H1 (cell line): ENCODE data around the gene TNP2. TPM values are rescaled to one million over a fixed set of nuclear protein-coding genes. Genes with fewer than 3 reads are reported as not detected.

Experiments
- CTCF ChIA-PET: fragments of 300-600 bp; sonication (Branson Sonifier 250); formaldehyde crosslinking; loops from one replicate; lab custom pipeline; 2021; ENCODE audit not compliant: partially characterized antibody; lab: Charles Lee
- POLR2A ChIA-PET: fragments of 300-600 bp; sonication (Branson Sonifier 250); formaldehyde crosslinking; loops from one replicate; lab custom pipeline; 2021; ENCODE audit warnings: inconsistent platforms; ENCODE audit not compliant: partially characterized antibody; lab: Charles Lee
- DNase-seq, 2 experiments: peaks; one replicate each; pipeline versions ENCODE4 v3.0.0 to v3.0.0-alpha.2; 2010 to 2022; ENCODE audit warnings: low spot score in 2 of 2, low read depth in 1 of 2, mixed read lengths in 1 of 2
- FAIRE-seq: peaks from 2 replicates; lab custom pipeline; 2011; peaks lifted over from hg19 to GRCh38; lab: Jason Lieb, UNC
- H2AFZ ChIP-seq: 2 replicates; pipeline ENCODE4 v1.8.1; 2012; ENCODE audit warnings: low read length, inconsistent platforms
- H2AK5ac ChIP-seq: 2 replicates; pipeline ENCODE4 v1.6.1; 2013; ENCODE audit warnings: low read depth, low read length
- H2BK120ac ChIP-seq: replicated peaks from 2 replicates; pipeline ENCODE3; 2013; ENCODE audit warnings: low read depth, low read length, inconsistent platforms
- H2BK12ac ChIP-seq: 2 replicates; pipeline ENCODE4 v1.6.1; 2013; ENCODE audit warnings: low read depth, low read length
- H2BK15ac ChIP-seq: 2 replicates; pipeline ENCODE4 v1.6.1; 2013; ENCODE audit warnings: low read length
- H2BK20ac ChIP-seq: 2 replicates; pipeline ENCODE4 v1.6.1; 2013; ENCODE audit warnings: low read length
- H2BK5ac ChIP-seq: 2 replicates; pipeline ENCODE4 v1.6.1; 2013; ENCODE audit warnings: low read depth, low read length
- H3K14ac ChIP-seq: 2 replicates; pipeline ENCODE4 v1.6.1; 2013; ENCODE audit warnings: inconsistent platforms; ENCODE audit not compliant: insufficient read length
- H3K18ac ChIP-seq: 2 replicates; pipeline ENCODE4 v1.6.1; 2013; ENCODE audit warnings: low read length; ENCODE audit errors: extremely low read depth
- H3K23ac ChIP-seq: 2 replicates; pipeline ENCODE4 v1.6.1; 2013; ENCODE audit warnings: inconsistent platforms; ENCODE audit not compliant: insufficient read length
- H3K23me2 ChIP-seq: 2 replicates; pipeline ENCODE4 v1.6.1; 2013; ENCODE audit warnings: low read depth, low read length
- H3K27ac ChIP-seq: 2 replicates; pipeline ENCODE4 v1.6.1; 2011; ENCODE audit warnings: low read depth, low read length, inconsistent platforms
- H3K27me3 ChIP-seq, 4 experiments: replicated peaks in 1 of 4; 1 replicate in 1 of 4; 2 replicates in 3 of 4; pipeline versions ENCODE4 v1.6.1 to v1.8.1; 2011 to 2013; ENCODE audit warnings: low read length in 3 of 4, mild to moderate bottlenecking in 3 of 4, inconsistent platforms in 2 of 4, mixed read lengths in 2 of 4, moderate library complexity in 1 of 4; ENCODE audit not compliant: control insufficient read depth in 3 of 4, insufficient read depth in 3 of 4; ENCODE audit errors: extremely low read depth in 1 of 4
- H3K36me3 ChIP-seq, 4 experiments: 2 replicates each; pipeline versions ENCODE4 v1.6.1 to v1.8.1; 2011 to 2013; ENCODE audit warnings: mild to moderate bottlenecking in 4 of 4, low read length in 3 of 4, moderate library complexity in 2 of 4, control low read depth in 1 of 4, inconsistent platforms in 1 of 4; ENCODE audit not compliant: insufficient read depth in 4 of 4, control insufficient read depth in 2 of 4
- H3K4ac ChIP-seq: replicated peaks from 2 replicates; pipeline ENCODE3; 2013; ENCODE audit warnings: low read length, low read depth, mixed read lengths, inconsistent platforms; ENCODE audit not compliant: insufficient read length
- H3K4me1 ChIP-seq, 4 experiments: replicated peaks in 1 of 4; 1 replicate in 1 of 4; 2 replicates in 3 of 4; pipeline versions ENCODE4 v1.6.1 to v1.8.1; 2011 to 2013; ENCODE audit warnings: low read length in 3 of 4, inconsistent platforms in 2 of 4, mixed read lengths in 1 of 4; ENCODE audit not compliant: insufficient read depth in 4 of 4, control insufficient read depth in 3 of 4
- H3K4me2 ChIP-seq, 2 experiments: 2 replicates each; pipeline versions ENCODE4 v1.6.1 to v1.8.1; 2011 to 2013; ENCODE audit warnings: low read depth in 2 of 2, low read length in 2 of 2, control low read depth in 1 of 2, inconsistent platforms in 1 of 2, mild to moderate bottlenecking in 1 of 2; ENCODE audit not compliant: insufficient read depth in 1 of 2
- H3K4me3 ChIP-seq, 4 experiments: fragments of 200-600, 300-600 bp in 1 of 4; sonication (generic), shearing (Covaris generic), sonication (Bioruptor Twin) in 1 of 4; 2 replicates each; pipeline versions ENCODE4 v1.5.1 to v1.8.1; 2011 to 2016; ENCODE audit warnings: low read length in 4 of 4, low read depth in 3 of 4, control low read depth in 2 of 4, inconsistent platforms in 2 of 4, mild to moderate bottlenecking in 2 of 4, mixed read lengths in 1 of 4, moderate library complexity in 1 of 4; ENCODE audit not compliant: insufficient read depth in 2 of 4; ENCODE audit errors: extremely low read depth in 1 of 4
- H3K56ac ChIP-seq: replicated peaks from 2 replicates; pipeline ENCODE3; 2013; ENCODE audit warnings: low read depth, mild to moderate bottlenecking, mixed read lengths, low read length, inconsistent platforms; ENCODE audit not compliant: insufficient read length
- H3K79me1 ChIP-seq: 2 replicates; pipeline ENCODE4 v1.6.1; 2013; ENCODE audit warnings: low read depth, low read length, control low read depth
- H3K79me2 ChIP-seq, 2 experiments: 2 replicates each; pipeline versions ENCODE4 v1.6.1 to v1.8.1; 2012 to 2013; ENCODE audit warnings: low read length in 2 of 2, mild to moderate bottlenecking in 2 of 2, inconsistent platforms in 1 of 2; ENCODE audit not compliant: insufficient read depth in 2 of 2, control insufficient read depth in 1 of 2
- H3K9ac ChIP-seq, 4 experiments: replicated peaks in 1 of 4; 1 replicate in 1 of 4; 2 replicates in 3 of 4; pipeline versions ENCODE4 v1.6.1 to v1.8.1; 2011 to 2013; ENCODE audit warnings: low read depth in 3 of 4, low read length in 3 of 4, control low read depth in 2 of 4, mild to moderate bottlenecking in 2 of 4, moderate library complexity in 2 of 4, inconsistent platforms in 1 of 4; ENCODE audit errors: extremely low read depth in 1 of 4
- H3K9me3 ChIP-seq, 2 experiments: 2 replicates each; pipeline versions ENCODE4 v1.6.1 to v1.8.1; 2012 to 2013; ENCODE audit warnings: mild to moderate bottlenecking in 2 of 2, moderate library complexity in 2 of 2, control low read depth in 1 of 2, inconsistent platforms in 1 of 2, low read depth in 1 of 2, low read length in 1 of 2, mixed read lengths in 1 of 2; ENCODE audit not compliant: insufficient read depth in 2 of 2
- H4K20me1 ChIP-seq, 2 experiments: replicated peaks in 1 of 2; 2 replicates each; pipeline versions ENCODE3 to v1.8.1; 2011 to 2013; ENCODE audit warnings: inconsistent platforms in 2 of 2, low read length in 2 of 2, mild to moderate bottlenecking in 1 of 2; ENCODE audit not compliant: insufficient read depth in 2 of 2, control insufficient read depth in 1 of 2
- H4K5ac ChIP-seq: 2 replicates; pipeline ENCODE4 v1.6.1; 2013; ENCODE audit warnings: low read length, low read depth, mixed read lengths, inconsistent platforms; ENCODE audit not compliant: insufficient read length
- H4K8ac ChIP-seq: 2 replicates; pipeline ENCODE4 v1.8.0; 2013; ENCODE audit warnings: mild to moderate bottlenecking, moderate library complexity, low read length, inconsistent platforms; ENCODE audit not compliant: insufficient read depth; ENCODE audit errors: extremely low read depth
- H4K91ac ChIP-seq: replicated peaks from 2 replicates; pipeline ENCODE3; 2013; ENCODE audit warnings: low read length, mixed read lengths, inconsistent platforms; ENCODE audit not compliant: insufficient read length
- CHD1 ChIP-seq: IDR thresholded peaks from 2 replicates; pipeline ENCODE4 v1.6.1; 2012; ENCODE audit warnings: low read depth, low read length, improper control_type of control experiment
- HDAC2 ChIP-seq, 2 experiments: fragments of 300-600 bp in 1 of 2; sonication (generic) in 1 of 2; IDR thresholded peaks; 2 replicates each; pipeline ENCODE4 v1.6.1; 2011 to 2012; ENCODE audit warnings: low read depth in 2 of 2, low read length in 2 of 2, mild to moderate bottlenecking in 2 of 2, moderate library complexity in 2 of 2, borderline replicate concordance in 1 of 2, inconsistent platforms in 1 of 2
- JUN ChIP-seq: IDR thresholded peaks from 2 replicates; pipeline ENCODE4 v1.6.1; 2011; ENCODE audit warnings: low read depth, mild to moderate bottlenecking, improper control_type of control experiment, low read length
- KDM4A ChIP-seq: IDR thresholded peaks from one replicate; pipeline ENCODE4 v1.7.1; 2012; ENCODE audit warnings: low read depth, mild to moderate bottlenecking, moderate library complexity, low read length, inconsistent platforms; ENCODE audit not compliant: severe bottlenecking
- SIN3A ChIP-seq, 2 experiments: IDR thresholded peaks in 1 of 2; conservative IDR thresholded peaks in 1 of 2; 2 replicates each; pipeline ENCODE4 v1.6.1; 2011 to 2012; ENCODE audit warnings: low read length in 2 of 2, improper control_type of control experiment in 1 of 2, low read depth in 1 of 2, mild to moderate bottlenecking in 1 of 2
- SRF ChIP-seq: IDR thresholded peaks from 2 replicates; pipeline ENCODE4 v1.6.1; 2011; ENCODE audit warnings: mild to moderate bottlenecking, low read depth, low read length, moderate library complexity
- SUZ12 ChIP-seq: fragments of 200-600 bp; sonication (generic); IDR thresholded peaks from 2 replicates; pipeline ENCODE4 v1.6.1; 2012; ENCODE audit warnings: mild to moderate bottlenecking, inconsistent platforms, low read length, moderate library complexity, mixed read lengths
- TAF1 ChIP-seq: IDR thresholded peaks from 2 replicates; pipeline ENCODE4 v1.6.1; 2011; ENCODE audit warnings: mild to moderate bottlenecking, low read depth, low read length
- TCF12 ChIP-seq: IDR thresholded peaks from 2 replicates; pipeline ENCODE4 v1.6.1; 2011; ENCODE audit warnings: low read depth, mild to moderate bottlenecking, low read length
- WGBS, 2 experiments: shearing (Covaris generic) in 1 of 2; methylation state at CpG; one replicate each; pipeline versions ENCODE4 v1.1.6 to v1.1.7; 2013 to 2015; ENCODE audit warnings: low lambda C conversion rate in 2 of 2, mixed read lengths in 2 of 2, inconsistent platforms in 1 of 2, low coverage in 1 of 2, missing lambda C conversion rate in 1 of 2; ENCODE audit not compliant: insufficient replicate concordance in 2 of 2, insufficient coverage in 1 of 2, insufficient read length in 1 of 2; ENCODE audit errors: extremely low coverage in 1 of 2, missing lambda C conversion rate in 1 of 2; 5-methylcytosine and 5-hydroxymethylcytosine counted together
- polyA plus RNA-seq, 7 experiments: library from polyadenylated mRNA; depleted of rRNA in 3 of 7; stranded (reverse) in 5 of 7; unstranded in 2 of 7; fragments of >200 nt in 5 of 7; fragments of 200-250 nt in 2 of 7; gene quantifications; 1 replicate in 5 of 7; 2 replicates in 1 of 7; 4 replicates in 1 of 7; pipeline versions ENCODE4 v1.2.1 to v1.2.3, GENCODE V29; 2011 to 2013; ENCODE audit warnings: missing spikeins in 2 of 7, mixed read lengths in 2 of 7
- total RNA-seq: library from RNA; stranded (reverse); fragmentation: NEBNext Ultra II Directional; extraction: Animal tissue kit (Norgen Biotek cat#: 25700); gene quantifications from 2 replicates; pipeline ENCODE4 v1.2.1, GENCODE V29; 2021

Gene TNP2
- total and polyA plus RNA-seq, 2 of the 8 experiments (the other 6 are each of a cell fraction or from before 2014, with no cell fraction given) = not detected

DNA sequence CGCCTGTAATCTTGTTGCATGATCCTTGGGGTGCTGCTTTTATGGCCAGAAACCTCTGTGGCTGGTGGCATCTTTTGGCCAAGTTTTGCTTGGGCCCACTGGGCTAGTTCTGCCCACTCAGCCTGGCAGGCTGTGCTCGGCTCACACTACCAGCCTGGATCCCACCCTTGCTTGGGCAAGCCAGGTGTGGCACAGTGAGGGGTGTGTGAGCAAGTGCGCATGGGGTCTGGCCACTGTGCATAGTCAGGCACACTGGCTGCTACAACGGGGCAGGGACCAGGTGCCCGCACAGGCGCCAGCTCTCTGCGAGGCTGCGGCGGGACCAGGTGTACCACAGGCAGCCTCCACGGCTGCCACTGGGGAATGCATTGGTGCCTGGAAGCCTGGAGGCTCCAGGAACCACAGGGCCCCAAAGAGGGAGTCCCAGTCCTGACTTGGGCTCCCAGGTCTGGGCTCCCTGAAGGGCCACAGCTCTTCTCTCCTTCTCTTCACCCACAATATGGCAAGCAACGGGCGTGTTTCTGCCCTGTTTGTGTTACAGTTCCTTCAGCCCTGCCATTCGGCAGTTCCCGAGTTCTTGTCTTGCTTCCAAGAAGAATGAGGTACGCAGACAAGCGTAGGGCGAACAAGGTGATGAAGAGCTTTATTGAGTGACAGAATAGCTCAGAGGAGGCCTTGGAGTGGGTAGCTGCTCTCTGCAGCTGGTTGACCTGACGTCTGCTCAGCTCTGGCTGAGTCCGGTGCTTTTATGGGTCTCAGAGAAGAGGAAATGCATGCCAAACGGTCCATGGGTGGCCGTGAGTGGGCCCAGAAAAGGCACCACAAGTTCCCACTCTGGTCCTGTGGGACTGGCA lies 38.7 kb upstream of the TNP2 start:
- Histone ChIP-seq H2BK5ac (peak overlapping the region; percentile 90; the same call in 1 of the 2 replicates), H3K27ac (no peak overlapping the region), H2BK120ac (peak overlapping the region; percentile 79), H2BK12ac (peak overlapping the region; percentile 69; the same call in 1 of the 2 replicates), H3K18ac (peak overlapping the region; percentile 71; the same call in 1 of the 2 replicates), H3K4ac (no peak overlapping the region), H3K14ac (no peak overlapping the region), H3K9ac (no peak overlapping the region), H3K79me2 (no peaks in the 10 kb centered on the region), H2BK15ac (peak overlapping the region; percentile 77; the same call in 1 of the 2 replicates), H4K91ac (peak overlapping the region; percentile 95), H4K20me1 (no peaks in the 10 kb centered on the region), H3K23ac (no peak overlapping the region), H4K5ac (no peak overlapping the region), H3K4me2 (no peak overlapping the region), H3K79me1 (no peaks in the 10 kb centered on the region), H3K4me3 (no peak overlapping the region), H3K27me3 (no peaks in the 10 kb centered on the region), H3K9me3 (no peaks in the 10 kb centered on the region), H3K23me2 (no peaks in the 10 kb centered on the region; the same call in 1 of the 2 replicates), H4K8ac (no peak overlapping the region; the same call in 1 of the 2 replicates), H2AFZ (no peak overlapping the region), H2BK20ac (peak overlapping the region; percentile 93), H3K36me3 (no peaks in the 10 kb centered on the region), H2AK5ac (peak overlapping the region; percentile 44; the same call in 1 of the 2 replicates), H3K4me1 (peaks cover 4 to 17% (median 6%) of the 10 kb centered on the region in 4 experiments; a peak in 6 of 7 replicates)
- ChIA-PET POLR2A (interaction anchor here (0.7 to 1.8 kb wide), 7 partner anchors 10 to 56 kb away, joined by 3 to 6 read pairs (median 4); partner anchors contain the start of gene SOCS1), CTCF (interaction anchor here (0.9 to 2.6 kb wide), 5 partner anchors 11 to 80 kb away, joined by 3 to 7 read pairs (median 4); partner anchors contain the start of gene SOCS1)
- WGBS, 2 experiments = 89% methylated on average over 21 of the region's 21 CpGs; no CpG with 5 or more reads in 1 of the 2 experiments
- no peak for DNase-seq
- TF ChIP-seq SIN3A (conservative IDR thresholded peaks at IDR 0.05 in 1 of 2, IDR thresholded peaks at IDR 0.05 in 1 of 2; ENCODE audit: low read depth in 1 of 2, low read length in 2 of 2) = no peak
- no peak for TF ChIP-seq KDM4A
- TF ChIP-seq TCF12 = no peak
- no peak for TF ChIP-seq HDAC2 (IDR thresholded peaks at IDR 0.05; ENCODE audit: borderline replicate concordance in 1 of 2, low read depth in 2 of 2, low read length in 2 of 2)
- no peak for TF ChIP-seq TAF1
- no peak for TF ChIP-seq JUN
- no peak for TF ChIP-seq SRF
- no peak for TF ChIP-seq SUZ12
- TF ChIP-seq CHD1 = no peak
- TF ChIP-seq, all 59 proteins: peak for 0
- H3K56ac ChIP-seq = no peak overlapping the region
- FAIRE-seq = no peak
